AG08396 (cell line): ENCODE measurements around the gene HTRA3.

Experiments
- DNase-seq: peaks from one replicate; pipeline ENCODE4 v3.0.0; 2012; ENCODE audit warnings: low spot score, mixed read lengths

HTRA3 gene

DNA sequence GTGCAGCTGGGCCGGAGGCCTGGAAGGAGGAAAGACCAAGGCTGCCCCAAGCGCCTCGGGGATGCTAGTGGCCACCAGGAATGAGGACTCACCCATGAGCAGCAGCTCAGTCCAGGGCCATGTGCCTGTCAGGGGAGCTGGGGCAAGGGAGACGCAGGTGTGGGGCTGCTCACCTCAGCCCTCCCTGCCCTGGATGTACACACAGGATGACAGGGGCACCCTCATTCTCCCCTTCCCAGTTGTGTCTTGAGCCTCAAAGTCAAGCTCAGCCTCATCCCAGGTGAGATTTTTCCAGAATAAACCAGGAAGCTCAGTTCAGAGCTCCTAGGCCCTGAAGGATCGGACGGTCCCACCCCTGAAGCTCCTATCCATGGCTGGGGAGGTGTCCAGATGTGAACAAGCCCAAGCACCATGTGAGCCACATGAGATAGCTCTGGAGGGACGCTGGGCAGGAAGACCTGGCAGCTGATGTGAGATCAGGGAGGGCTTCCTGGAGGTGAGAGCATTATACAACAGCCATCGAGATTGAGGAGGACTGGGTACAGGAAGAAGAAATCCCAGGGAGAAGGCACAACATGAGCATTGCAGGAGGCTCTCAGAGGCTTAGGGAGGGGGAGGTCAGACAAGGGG, 23.0 kb downstream of the HTRA3 start:
- no peak for DNase-seq

DNA sequence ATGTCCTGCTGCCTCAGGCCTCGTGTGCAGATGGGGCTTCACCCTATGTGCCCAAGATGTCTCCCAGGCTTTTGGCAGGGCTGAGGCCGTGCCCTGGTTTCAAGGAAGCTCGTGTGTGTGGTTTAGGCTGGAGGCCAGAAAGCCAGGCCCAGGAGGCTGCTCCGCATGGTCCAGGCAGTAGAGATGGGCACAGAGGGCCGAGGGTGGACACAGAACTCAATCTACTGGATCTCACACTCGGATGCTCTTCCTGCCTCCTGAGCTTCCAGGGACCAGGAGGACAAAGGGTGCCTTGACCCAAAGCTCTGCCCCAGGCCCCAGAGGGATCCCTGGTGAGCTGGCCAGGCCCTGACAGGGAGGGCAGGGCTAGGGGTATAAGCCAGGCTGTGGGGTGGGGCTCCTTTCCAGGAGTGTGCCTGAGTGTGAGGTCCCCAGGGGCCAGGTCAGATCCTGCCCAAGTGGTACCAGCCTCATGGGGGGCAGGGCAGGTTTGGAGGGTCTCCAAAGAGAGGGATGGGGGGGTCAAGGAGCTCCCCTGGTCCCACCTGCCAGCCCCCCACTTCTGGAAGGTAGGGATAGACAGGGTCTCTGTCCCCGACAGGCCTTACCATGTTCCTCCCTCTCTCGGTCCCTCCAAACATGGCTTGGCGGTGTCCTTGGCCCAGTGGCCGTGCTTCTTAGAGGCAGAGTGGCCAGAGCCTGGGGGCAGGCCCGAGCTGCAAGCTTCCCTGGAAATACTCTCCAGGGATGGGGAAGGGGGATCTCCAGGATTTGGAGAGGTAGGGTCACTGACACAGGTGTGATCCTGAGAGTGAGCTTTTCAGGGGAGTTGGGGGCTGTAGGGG, 23.8 kb downstream of the HTRA3 start:
- no peak for DNase-seq

DNA sequence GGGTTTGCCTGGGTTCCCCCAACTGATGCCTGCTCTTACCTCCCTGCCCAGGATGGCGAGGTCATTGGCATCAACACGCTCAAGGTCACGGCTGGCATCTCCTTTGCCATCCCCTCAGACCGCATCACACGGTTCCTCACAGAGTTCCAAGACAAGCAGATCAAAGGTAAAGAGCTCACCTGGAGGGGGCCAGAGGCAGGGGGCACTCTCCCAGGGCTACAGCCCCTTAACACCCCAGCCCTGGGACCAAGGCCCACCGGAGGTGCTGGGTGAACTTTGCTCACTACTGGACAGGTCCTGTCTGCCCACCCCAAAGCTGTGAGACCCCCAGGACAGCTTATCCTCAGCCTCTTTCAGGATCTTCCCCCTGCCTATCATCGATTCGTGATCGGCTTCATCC, 24.5 kb downstream of the HTRA3 start:
- DNase-seq, result no peak

DNA sequence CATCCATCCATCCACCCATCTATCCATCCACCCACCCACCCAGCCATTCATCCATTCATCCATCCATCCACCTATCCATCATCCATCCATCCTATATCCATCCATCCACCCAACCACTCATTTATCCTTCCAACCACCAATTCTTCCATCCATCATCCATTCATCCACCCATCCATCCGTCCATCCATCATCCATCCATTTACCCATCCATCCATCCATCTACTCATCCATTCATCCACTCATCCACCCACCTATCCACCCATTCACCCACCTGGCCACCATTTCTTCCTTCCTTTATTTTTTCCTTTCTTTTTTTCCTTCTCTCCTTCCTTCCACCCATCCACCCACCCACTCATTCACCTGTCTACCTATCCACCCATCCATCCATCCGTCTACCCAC, 25.2 kb downstream of the HTRA3 start:
- no peak for DNase-seq

DNA sequence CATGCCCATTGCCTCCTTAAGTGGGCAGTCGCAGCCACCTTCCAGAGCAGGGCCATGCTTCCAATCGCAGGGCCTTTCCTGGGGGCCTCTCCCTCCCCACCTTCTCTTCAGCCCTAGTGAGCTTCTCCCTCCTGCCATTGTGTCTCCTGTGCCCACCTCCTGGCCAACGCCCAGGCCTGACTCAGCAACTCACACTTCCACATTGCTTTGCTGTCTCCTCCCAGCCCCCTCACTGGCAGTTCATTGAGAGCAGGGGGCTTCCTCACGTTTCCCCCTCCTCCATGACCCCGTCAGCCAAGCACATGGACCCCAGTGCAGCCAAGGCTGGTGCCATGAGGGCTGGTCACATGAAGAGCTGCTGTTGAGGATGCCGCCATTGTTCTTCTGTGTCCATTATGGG, 25.9 kb downstream of the HTRA3 start:
- no peak for DNase-seq

DNA sequence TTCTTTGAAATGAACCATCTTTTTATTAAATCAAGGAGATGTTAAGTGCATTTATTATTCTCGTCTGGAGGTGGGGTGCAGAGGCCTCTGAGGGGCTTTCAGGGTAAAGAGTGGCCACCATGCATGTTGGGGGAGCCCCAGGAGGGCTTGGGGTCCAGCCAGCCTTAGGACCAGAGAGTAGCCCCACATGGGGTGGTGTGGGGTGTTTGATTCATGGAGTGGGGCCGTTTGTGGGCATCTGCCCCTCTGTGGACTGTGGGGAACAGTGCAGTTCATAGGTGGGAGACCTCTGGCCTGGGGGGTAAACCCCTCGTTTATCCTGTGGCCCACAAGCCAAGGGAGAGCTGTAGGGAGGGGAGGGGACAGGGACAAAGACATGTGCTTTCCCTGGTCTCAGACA, 26.9 kb downstream of the HTRA3 start:
- no peak for DNase-seq

DNA sequence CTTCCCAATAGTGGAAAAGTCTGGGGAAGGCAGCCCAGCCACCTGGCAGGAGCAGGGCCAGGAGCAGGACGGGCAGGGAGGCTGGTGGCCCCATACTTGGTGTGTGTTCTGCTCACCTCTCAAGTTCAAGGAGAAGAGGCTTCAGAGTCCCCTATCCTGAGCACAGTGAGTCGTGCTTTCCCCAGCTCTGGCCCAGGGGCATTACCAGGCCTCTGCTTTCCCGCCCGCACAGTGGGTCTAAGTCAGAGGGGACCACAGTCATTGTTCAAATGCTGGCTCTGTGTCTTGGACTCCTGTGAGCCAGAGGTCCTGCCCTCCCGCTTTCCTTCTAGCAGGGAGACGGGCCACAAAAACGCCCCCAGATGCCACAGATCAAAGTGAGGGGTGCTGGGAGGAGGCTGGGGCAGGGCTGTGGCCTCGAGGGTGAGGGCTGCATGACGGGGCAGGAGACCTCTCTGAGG, 27.6 kb downstream of the HTRA3 start:
- no peak for DNase-seq

DNA sequence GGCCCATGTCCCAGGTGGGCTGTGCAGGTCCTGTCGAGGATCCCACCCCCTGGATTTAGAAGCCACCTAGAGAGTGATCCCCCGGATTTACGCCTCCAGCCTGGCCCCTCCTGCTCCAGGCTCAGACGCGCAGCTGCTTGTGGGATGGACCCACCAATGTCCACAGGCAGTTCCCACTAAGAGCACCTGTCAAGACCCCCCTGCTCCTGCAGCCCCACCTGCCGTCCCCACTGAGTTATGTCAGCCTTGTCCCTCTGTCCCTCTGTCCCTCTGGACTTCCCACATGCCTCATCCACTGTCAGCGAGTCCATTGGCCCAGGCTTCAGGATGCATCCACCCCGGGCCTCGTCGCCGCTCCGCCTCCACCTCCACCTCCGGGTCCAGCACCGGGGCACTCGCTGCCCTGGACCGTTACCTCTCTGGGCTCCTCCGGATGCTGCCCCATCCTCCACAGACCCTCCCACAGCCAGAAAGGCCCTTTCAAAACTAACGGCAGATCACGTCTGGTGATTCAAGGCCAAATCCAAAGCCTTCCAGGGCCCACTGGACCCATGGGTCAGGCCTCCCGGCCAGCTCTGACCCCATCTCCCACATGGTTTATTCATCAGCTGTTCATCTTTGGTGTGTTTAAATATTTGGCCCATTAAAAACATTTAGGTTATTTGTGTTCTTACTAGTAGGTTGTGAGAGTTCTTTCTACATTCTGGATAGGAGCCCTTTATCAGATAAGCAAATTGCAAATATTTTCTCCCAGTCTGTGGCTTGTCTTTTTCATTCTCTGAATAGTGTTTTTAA, 28.3 kb downstream of the HTRA3 start:
- DNase-seq, result no peak

DNA sequence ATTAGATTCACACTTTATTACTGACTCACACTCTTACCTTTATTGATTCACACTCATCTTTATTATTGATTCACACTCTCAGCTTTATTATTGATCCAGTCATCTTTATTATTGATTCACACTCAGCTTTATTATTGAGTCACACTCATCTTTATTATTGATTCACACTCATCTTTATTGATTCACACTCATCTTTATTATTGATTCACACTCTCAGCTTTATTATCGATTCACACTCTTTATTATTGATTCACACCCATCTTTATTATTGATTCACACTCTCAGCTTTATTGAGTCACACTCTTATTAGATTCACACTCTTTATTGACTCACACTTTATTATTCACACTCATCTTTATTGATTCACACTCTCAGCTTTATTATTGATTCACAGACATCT, 31.3 kb downstream of the HTRA3 start:
- DNase-seq, result no peak

DNA sequence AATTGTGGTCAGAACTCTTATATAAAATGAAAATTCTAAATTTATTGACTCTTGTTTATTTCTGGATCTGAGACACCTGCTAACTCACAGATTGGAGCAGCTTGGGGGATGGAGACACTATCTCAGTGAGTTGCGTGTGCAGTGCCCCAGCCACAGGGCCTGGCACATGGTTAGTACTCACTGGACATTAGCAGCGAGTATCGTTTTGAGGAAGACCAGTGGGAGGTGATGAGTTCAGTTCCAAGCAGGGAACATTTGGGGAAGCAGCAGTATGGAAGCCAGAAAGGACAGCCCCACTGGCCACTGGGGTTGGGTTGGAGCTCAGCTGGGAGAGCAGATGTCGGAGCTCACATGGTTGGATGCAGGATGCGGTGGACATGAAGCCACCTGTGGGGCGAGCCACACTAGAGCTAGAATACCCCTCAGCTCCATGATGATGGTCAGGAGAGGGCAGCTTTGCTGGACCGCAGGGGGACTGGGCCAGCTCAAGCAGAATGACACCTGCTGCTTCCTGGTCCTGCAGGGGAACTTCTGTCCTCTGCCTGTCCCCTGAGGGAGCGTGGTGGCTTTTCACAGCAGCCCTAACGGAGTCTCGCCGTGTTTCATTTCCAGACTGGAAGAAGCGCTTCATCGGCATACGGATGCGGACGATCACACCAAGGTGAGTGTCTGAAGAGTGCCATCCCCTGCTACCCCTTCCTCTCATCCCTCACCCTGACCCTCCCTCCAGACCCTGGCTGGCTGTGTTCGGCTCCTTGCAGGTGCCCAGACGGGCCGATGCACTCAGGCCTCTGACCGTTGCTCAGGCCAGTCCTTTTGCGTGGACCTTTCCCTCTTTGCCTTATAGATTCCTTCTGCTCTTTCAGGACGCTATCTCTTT, 32.5 kb downstream of the HTRA3 start:
- no peak for DNase-seq

DNA sequence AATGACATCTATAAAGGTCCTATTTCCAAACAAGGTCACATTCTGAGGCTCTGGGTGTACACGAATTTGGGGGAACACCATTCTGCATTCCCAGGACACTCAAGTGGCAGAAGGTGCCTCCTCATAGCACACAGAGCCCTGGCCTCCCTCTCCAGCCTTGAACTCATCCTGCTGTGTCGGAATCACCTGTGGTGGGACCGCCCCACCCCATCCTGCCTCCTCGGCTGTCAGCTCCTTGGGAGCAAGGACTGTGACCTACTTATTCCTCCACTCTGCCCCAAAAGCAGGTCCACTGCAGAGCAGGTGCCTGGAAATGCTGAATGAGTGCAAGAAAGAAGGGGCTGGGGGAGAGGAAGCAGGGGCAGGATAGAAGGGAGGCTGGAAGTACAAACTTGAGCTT, 33.5 kb downstream of the HTRA3 start:
- no peak for DNase-seq

DNA sequence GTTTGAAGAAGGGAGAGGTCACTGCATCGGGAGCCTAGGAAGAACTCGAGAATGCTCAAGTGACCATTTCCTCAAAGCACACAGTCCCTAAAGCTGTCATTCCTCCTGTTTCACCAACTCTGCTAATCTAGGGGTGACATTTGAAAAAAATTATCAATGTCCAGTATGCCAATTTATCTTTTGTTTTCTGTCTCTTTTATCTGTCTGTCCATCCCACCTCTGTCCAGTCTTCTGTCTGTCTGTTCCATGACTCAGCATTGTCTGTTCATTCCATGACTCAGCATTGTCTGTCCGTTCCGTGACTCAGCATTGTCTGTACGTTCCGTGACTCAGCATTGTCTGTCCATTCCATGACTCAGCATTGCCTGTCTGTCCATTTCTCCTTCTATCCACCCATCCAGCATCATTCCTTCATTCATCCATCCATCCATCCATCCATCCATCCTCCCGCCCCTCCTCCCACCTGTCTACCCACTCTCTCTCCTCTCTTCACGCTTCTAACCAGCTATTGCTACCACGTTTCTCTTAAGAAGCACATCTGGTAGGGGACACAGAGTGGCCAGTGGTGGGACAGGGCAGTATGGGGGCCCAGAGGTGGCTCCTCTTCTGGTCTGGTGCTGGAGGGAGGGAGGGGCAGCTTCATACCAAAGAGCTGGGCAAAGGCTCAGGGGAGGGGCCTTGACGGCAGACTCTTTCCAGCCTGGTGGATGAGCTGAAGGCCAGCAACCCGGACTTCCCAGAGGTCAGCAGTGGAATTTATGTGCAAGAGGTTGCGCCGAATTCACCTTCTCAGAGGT, 34.1 kb downstream of the HTRA3 start:
- DNase-seq, result peak; percentile 86

DNA sequence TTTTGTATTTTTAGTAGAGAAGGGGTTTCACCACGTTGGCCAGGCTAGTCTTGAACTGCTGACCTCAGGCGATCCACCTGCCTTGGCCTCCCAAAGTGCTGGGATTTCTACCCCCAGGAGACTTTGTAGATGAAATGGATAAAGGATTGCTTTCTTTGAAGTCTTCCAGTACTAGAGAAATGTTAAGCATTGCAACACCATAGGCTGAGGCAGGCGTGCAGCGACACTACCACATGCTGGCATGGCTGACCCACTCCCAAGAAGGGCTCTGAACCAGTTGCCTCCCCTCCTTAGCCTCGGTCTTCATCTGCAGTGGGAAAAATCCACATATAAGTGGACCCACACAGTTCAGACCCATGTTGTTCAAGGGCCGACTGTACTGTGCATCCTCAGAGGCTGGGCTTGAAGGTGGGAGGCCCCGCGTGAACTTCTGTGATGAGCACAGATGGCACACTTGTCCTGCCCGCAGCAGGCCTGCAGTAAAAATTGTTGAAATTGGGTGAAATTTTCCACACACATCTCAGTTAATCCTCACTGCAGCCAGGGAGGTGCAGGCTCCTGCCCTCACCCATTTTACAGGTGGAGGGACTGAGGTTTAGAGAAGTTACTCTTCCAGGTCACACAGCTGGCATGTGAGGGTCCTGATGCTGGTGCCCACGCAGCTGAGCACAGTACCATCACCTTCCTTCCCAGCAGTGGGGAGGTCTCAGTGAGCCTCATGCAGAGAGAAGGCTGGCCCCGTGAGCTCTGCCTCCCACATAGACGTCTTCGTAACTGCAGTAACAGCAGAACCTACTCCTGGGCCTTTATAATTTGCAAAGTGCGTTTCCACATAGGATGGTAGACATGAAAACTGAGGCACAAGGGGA, 35.5 kb downstream of the HTRA3 start:
- no peak for DNase-seq

DNA sequence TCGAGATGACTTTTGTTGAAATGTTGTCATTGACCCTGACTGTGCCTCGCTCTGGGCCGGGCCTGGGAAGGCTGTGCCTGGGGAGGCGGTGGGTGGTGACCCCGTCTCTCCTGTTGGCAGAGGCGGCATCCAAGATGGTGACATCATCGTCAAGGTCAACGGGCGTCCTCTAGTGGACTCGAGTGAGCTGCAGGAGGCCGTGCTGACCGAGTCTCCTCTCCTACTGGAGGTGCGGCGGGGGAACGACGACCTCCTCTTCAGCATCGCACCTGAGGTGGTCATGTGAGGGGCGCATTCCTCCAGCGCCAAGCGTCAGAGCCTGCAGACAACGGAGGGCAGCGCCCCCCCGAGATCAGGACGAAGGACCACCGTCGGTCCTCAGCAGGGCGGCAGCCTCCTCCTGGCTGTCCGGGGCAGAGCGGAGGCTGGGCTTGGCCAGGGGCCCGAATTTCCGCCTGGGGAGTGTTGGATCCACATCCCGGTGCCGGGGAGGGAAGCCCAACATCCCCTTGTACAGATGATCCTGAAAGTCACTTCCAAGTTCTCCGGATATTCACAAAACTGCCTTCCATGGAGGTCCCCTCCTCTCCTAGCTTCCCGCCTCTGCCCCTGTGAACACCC, 36.4 kb downstream of the HTRA3 start:
- DNase-seq, result no peak

DNA sequence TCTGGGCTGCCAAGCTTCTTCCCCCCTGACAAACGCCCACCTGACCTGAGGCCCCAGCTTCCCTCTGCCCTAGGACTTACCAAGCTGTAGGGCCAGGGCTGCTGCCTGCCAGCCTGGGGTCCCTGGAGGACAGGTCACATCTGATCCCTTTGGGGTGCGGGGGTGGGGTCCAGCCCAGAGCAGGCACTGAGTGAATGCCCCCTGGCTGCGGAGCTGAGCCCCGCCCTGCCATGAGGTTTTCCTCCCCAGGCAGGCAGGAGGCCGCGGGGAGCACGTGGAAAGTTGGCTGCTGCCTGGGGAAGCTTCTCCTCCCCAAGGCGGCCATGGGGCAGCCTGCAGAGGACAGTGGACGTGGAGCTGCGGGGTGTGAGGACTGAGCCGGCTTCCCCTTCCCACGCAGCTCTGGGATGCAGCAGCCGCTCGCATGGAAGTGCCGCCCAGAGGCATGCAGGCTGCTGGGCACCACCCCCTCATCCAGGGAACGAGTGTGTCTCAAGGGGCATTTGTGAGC, 37.0 kb downstream of the HTRA3 start:
- no peak for DNase-seq

DNA sequence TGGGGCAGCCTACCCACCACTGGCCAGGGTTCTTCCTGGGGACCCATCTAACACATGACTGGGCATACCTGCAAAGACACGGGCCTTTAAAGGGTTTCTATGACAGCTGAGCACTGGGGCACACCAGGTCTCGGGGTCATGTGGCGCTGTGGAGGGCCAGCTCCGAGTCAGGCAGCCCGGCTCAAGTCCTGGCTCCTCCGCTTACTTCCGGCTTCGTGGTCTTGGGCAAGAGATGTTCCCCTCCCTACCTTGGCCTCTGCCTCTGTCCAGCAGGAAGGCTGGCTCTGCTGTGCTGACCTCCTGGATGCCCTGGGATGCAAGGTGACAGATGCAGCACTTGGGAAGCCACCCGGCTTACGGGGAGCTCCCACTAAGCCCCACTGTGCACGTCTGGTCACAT, 37.6 kb downstream of the HTRA3 start:
- DNase-seq, result no peak

DNA sequence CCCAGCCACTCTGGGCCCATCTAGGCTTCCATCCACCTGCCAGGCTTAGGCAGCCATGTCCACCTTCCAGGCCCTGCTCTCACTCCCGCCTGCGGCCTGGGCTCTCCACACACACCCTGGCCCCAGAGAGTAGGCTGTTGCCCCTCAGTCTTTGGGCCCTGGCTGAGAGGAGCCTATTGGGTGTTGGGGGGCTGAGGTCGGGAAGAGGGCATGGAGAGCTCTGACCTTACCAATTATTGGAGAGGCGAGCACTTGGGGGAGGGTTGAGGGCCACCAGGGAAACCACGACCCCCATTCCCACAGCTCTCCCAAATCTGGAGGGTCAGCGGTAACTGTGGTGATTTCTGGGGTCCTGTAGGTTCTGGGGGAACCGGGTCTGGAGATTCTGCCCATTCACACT, 38.2 kb downstream of the HTRA3 start:
- DNase-seq, result no peak

DNA sequence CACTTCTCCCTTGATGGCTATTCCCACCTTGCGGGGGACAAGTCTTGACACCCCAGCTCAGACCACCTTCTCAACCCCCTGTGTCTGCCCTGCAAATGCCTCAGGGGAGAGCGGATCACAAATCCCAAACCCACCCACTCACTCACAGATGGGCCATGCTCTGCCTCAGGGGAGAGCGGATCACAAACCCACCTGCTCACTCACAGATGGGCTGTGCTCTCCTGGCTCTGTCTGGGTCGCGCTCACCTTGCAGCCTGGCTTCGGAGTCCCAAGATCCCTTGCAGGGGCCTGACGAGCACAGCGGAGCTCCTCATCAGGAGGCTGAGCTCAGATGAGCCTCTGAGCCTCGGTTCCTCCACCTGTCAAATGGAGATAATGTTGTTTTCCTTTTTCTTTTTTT, 38.6 kb downstream of the HTRA3 start:
- no peak for DNase-seq
